ENCODE data around the gene ZBTB7A.

GRCh38 chr19:4018140-4018613 lies 48.5 kb downstream of the ZBTB7A start:
- TF ChIP-seq CTCF (IDR thresholded peaks at IDR 0.05) (no peak), POLR2A (IDR thresholded peaks at IDR 0.05) (no peak), POLR2AphosphoS5 (IDR thresholded peaks at IDR 0.05) (no peak)
